GM18507 (cell line): Measurements from ENCODE around the gene ATP5MC2.
"Not testable (repeated sequence)": the region's sequence is repeated elsewhere in the genome, so short reads cannot be mapped to it uniquely, and the experiment has no call there.

Source experiments
- DNase-seq: peaks from one replicate; pipeline ENCODE4 v3.0.0; 2011; ENCODE audit warnings: low read depth; ENCODE audit not compliant: insufficient read length; ENCODE audit errors: extremely low spot score
- FAIRE-seq: peaks from 2 replicates; lab custom pipeline; 2011; peaks lifted over from hg19 to GRCh38; lab: Jason Lieb, UNC

The ATP5MC2 gene

GRCh38 chr12:53695152-53696145, 19.6 kb upstream of the ATP5MC2 start:
- FAIRE-seq (no peak), DNase-seq (no peak)

GRCh38 chr12:53694756-53695151, 18.9 kb upstream of the ATP5MC2 start:
- FAIRE-seq (no peak), DNase-seq (no peak)

- DNase-seq = no peak
- FAIRE-seq = no peak
Observed at GRCh38 chr12:53688134-53688533, 12.3 kb upstream of the ATP5MC2 start.

DNA sequence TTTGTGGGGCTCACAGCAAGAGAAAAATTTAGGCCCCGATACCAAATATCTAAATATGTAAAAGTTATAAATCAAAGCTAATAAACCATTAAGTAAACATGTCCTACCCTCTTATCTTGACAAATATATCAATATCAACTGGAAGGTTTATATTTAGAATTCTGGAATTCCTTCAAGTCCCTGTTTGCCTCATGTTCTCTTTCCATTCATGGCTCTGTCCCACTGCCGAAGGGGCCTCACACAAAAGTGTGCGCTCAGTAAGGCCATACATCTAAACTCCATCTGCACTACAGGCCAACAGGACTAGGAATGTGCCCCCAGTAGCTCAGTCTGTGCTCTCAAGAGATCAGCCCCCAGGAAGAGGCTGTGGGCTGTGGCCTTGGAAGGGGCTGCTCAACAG, 10.6 kb upstream of the ATP5MC2 start:
- no peak for DNase-seq
- no peak for FAIRE-seq

- DNase-seq = no peak
- FAIRE-seq = no peak
Observed at GRCh38 chr12:53684654-53685220, 8.9 kb upstream of the ATP5MC2 start.

DNA sequence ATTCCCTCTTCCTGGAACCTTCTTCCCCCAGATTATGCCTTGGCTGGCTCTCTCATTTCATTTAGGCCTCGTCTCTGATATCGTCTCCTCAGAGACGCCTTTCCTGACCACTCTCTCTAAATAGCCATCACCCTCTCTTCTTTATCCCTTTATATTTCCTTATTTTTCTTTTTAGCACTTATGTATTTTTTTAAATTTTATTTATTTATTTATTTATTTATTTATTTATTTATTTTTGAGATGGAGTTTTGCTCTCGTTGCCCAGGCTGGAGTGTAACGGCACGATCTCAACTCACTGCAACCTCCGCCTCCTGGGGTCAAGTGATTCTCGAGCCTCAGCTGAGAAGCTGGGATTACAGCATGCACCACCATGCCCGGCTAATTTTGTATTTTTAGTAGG, 8.1 kb upstream of the ATP5MC2 start:
- no peak for FAIRE-seq
- DNase-seq = no peak

DNA sequence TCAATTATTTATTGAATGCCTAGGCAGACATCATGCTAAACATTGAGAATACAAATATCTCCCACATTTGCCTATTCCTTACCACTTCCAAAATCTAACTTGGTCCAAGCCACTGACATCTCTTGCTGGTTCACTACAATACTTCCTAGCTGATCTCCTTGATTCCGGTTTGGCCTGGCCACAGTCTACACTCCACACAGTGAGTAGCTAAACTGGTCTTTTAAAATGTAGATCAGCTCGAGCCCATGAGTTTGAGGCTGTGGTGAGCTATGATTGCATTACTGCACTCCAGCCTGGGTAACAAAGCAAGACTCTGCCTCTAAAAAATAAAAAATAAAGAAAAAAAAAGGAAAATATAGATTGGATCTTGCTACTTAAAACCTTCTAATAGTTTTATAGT, 7.6 kb upstream of the ATP5MC2 start:
- DNase-seq (no peak), FAIRE-seq (no peak)

DNA sequence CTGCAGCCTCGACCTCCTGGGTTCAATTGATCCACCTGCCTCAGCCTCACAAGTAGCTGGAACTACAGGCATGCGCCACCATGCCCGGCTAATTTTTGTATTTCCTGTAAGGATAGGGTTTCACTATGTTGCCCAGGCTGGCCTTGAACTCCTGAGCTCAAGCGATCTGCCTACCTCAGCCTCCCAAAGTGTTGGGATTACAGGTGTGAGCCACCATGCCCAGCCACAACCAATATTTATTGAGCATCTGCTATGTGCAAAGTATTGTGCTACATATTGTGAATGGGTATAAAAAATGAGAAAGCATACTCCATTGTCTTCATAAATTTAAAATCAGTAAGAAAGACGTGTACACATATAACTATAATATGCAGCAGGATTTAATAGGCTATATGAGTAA, 4.2 kb upstream of the ATP5MC2 start:
- not testable (repeated sequence) for FAIRE-seq, DNase-seq

DNA sequence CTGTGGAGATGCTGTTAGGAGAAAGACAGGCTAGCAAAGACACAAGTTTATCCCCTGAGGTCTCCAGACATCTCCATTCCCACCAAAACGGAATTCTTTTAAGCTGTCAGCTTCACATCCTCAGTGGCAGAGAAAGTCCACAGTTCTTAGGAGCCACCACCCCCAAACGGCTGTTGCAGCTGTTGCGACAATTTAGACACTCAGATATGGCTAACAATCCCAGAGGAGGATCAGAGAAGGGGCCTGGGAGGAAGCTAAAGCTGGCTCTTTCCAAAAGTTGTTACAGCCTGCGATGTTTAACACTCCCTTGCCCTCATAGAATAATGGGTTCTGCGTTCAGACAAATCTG, 1.9 kb upstream of the ATP5MC2 start:
- no peak for DNase-seq

GRCh38 chr12:53677016-53677799, 1.3 kb upstream of the ATP5MC2 start:
- DNase-seq = no peak
- FAIRE-seq = no peak

More for the DNA sequence above, 1.9 kb upstream of the ATP5MC2 start:
- no peak for FAIRE-seq

DNA sequence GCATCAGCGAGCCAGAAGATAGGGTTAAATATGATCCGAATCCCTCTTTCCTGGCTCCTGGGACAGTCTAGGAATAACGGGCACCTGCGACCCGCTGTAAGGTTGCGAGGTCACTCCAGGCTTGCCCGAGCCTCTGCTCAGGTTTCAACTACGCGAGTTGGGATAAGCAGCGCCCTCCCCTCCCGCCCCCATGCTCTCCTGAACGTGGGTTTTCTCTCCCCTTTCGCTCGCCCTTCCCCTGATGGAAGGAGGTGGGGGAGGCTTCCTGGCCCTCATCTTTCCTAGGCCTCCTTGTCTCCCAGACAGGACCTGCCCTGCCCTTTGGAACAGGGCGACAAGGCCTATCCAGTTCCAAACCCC, 753 bp upstream of the ATP5MC2 start:
- DNase-seq (no peak), FAIRE-seq (no peak)

DNA sequence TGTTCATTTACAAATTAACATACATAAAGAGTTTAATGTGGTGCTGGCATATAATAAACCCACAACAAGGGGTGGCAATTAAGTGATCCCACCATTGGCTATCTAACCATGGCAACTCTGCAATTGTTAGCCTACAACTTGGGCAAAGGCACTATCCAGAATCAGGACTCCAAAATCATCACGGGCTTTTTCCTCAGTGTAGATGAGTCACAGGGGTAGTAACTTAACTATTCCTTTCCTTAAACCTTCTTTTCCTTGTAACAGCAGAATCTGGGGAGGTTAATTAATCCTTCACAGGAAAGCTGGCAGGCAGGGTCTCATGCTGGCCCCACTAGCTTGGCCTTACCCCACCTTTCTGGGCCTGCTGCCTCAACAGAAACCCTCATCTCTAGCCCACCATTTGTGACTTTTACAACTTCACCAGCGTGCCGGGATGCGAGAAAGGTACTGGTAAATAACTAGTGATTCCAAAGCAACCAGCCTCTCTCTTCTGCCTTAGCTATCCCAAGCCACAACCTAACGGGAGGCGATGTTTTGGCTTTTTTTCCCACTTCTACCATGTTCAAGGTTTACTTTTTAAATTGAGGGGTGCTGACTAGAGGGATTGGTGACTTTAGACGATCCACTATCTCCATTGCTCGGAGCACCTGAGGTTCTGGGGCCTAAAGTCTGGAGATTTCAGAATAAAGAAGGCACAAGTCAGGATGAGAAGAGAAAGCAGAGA, 744 bp downstream of the ATP5MC2 start:
- DNase-seq = no peak
- no peak for FAIRE-seq

- DNase-seq (no peak), FAIRE-seq (no peak)
Observed at GRCh38 chr12:53670971-53671370, 4.9 kb downstream of the ATP5MC2 start.

DNA sequence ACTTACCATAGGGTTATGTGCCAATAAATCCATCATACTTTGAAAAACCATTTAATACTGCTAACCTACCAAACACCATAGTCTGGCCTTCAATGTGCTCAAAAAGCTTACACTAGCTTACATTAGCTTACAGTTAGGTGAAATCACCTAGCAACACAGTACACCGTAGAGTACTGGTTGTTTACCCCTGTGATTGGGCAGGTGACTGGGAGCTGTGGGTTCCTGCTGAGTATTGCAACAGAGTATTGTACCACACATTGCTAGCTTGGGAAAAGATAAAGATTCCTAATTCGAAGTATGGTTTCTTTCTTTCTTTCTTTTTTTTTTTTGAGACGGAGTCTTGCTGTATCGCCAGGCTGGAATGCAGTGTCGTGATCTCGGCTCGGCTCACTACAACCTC, 5.6 kb downstream of the ATP5MC2 start:
- no peak for FAIRE-seq
- DNase-seq = no peak

DNA sequence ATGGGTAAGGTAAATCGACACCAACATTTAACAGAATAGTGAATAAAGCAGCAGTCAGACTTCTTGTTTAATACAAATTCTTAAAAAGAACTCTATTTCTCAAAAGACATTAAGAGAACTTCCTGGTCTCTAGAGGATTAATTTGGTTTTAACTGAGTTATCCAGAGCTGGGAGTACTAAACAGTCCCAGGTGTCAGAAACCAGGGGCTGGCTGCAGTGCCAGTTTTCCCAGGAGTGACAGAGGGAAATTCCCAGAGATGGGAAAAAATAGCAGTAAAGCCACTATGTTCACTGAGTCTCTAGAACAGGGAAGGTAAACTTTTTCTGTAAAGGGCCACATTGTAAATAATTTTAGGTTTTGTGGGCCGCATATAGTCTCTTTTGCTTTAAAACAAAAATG, 8.8 kb downstream of the ATP5MC2 start:
- FAIRE-seq = no peak

GRCh38 chr12:53664936-53665335, 10.9 kb downstream of the ATP5MC2 start:
- no peak for FAIRE-seq
- no peak for DNase-seq

More for the DNA sequence above, 8.8 kb downstream of the ATP5MC2 start:
- DNase-seq = no peak

DNA sequence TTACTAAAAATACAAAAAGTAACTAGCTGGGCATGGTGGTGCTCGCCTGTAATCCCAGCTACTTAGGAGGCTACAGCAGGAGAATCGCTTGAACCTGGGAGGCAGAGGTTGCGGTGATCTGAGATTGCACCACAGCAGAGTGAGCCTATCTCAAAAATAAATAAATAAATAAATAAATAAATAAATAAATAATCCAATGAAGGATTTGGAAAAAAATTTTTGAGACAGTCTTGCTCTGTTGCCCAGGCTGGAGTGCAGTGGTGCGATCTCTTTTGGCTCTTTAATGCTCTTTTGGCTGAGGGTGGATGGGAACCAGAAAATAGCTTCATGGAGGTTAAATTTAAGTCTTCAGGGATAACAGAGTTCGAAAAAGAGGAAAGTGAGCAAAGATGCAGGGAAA, 11.7 kb downstream of the ATP5MC2 start:
- DNase-seq = no peak
- no peak for FAIRE-seq

DNA sequence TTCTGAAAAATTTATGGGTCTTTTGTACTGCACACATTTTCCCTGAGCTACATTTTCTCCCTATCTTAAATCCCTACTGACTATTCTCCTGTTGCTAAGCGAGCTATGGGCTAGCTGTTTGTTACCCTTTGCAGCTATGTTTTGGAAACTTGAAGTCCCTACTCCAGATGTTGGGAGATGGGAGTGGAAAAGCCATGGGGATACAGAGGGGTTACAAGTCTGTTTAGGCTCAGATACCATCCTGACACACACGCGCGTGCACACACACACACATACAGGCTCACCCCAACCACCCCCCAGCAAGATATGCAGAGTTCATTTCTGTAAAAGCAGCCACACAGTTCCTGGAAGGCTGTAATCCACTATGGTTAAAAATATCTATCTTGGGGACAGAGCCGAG, 15.8 kb downstream of the ATP5MC2 start:
- FAIRE-seq (no peak), DNase-seq (no peak)

GRCh38 chr12:53659571-53659981, 16.3 kb downstream of the ATP5MC2 start:
- peak; percentile 68 for FAIRE-seq
- DNase-seq = no peak
